HFF-Myc (cell line): ENCODE data around the gene EPHA4.

Source experiments
- DNase-seq: peaks from one replicate; pipeline ENCODE4 v3.0.0-alpha.2; 2011; ENCODE audit warnings: low read depth; ENCODE audit errors: extremely low read depth
- H3K4me3 ChIP-seq: replicated peaks from 2 replicates; pipeline ENCODE4 v1.5.1; 2011; ENCODE audit warnings: low read depth, mild to moderate bottlenecking, control low read depth, low read length
- TF ChIP-seq, protein P1 (sequence below): IDR thresholded peaks from 2 replicates; pipeline ENCODE4 v1.5.1; 2012; ENCODE audit warnings: mild to moderate bottlenecking, low read depth, low read length, control low read depth; ENCODE audit errors: missing control alignments

EPHA4 gene

DNA sequence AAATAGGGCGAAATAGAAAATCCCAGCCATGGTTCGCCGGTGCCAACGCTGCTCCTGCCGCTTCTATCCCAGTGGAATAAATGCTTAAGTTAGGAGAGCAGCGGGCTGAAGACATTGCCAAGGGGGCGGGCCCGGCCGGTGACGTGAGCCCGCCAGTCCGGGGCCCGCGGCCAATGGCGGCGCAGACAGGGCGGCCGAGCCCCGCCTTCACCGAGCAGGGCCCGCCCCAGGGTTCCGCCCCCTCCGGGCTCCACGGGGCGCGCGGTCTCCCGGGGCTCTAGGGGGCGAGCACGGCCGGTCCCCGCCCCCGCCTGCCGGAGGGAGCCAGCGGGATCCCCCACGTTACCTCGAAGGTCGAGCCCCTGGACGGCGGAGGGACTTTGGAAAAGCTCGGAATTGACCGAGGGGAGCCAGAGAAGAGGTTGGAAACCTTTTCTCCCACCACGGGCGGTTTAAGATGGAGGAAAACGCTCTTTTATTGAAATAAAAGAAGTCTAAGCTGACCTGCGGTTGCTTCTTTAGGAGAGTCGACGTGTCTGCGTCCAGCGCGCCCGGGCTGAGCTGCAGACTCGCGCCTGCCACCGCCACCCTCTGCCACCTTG is at the start of gene EPHA4:
Gene EPHA4, minus strand, starts transcription at position 86 of the 602 bp plus-strand sequence. Its CDS starts 56 bp downstream, at position 30.
- TF ChIP-seq, protein P1, sequence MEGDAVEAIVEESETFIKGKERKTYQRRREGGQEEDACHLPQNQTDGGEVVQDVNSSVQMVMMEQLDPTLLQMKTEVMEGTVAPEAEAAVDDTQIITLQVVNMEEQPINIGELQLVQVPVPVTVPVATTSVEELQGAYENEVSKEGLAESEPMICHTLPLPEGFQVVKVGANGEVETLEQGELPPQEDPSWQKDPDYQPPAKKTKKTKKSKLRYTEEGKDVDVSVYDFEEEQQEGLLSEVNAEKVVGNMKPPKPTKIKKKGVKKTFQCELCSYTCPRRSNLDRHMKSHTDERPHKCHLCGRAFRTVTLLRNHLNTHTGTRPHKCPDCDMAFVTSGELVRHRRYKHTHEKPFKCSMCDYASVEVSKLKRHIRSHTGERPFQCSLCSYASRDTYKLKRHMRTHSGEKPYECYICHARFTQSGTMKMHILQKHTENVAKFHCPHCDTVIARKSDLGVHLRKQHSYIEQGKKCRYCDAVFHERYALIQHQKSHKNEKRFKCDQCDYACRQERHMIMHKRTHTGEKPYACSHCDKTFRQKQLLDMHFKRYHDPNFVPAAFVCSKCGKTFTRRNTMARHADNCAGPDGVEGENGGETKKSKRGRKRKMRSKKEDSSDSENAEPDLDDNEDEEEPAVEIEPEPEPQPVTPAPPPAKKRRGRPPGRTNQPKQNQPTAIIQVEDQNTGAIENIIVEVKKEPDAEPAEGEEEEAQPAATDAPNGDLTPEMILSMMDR = no peak
- H3K4me3 ChIP-seq = peak within 1 kb of the TSS; percentile 54
- DNase-seq = peak; percentile 33

DNA sequence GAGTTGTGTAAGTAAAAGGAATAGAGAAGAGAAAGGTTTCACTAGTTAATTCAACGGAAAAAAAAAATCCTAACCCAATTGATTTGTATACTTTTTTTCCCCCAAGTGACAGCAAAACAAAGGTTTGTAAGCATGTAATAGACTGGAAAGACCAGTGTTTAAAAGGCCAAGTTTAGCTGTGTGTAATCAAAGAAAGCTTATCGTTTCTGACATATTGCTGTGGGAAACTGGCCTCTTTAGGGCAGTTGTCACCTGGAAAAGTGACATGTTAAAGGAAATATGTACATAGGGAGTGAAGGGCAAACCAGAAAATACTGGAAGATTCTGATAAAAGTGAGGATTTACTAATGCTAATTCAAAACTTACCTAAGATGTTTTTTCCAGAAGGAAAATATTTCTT is 45.9 kb upstream of the EPHA4 start:
- no peak for DNase-seq
- TF ChIP-seq, protein P1 = no peak
- no peak overlapping the region for H3K4me3 ChIP-seq

DNA sequence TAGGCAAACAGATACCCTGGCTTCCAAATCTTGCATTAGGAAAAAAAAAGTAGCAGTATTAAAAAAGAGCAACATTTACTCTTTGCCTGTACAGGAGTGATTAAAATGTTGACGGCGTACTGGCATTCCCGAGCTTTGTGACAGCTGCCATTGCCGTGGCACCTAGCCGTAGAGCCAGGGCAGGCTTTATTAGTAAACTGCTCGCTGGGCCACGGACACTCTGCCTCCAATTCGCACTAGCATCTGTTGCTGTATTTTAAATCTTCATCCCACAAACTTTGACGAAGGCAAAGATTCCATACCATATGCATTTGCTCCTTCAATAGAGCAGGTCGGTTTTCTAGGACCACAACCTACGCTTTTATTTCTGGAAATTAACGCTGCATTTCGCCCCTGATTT is 44.5 kb upstream of the EPHA4 start:
- no peak overlapping the region for H3K4me3 ChIP-seq
- no peak for DNase-seq
- TF ChIP-seq, protein P1 = no peak

DNA sequence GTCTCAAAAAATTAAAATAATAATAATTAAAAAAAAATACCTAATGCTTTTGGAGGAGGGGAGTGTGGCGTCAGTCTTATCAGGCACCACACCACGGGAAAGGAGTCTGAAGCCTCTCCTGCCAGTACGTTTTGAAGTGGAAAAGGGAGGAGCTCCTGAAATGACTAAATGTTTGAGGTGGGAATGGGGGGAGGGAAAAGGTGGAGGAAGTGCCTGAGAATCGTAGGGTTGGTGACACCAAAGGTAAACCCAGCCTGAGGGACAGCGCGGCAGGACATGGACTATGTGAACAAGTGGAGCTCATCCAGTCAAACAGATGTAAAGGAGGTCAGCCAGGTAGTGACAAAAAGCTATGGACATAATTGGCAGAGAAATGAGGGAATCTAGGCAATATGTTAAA is 42.2 kb upstream of the EPHA4 start:
- no peak overlapping the region for H3K4me3 ChIP-seq
- TF ChIP-seq, protein P1 = no peak
- no peak for DNase-seq

DNA sequence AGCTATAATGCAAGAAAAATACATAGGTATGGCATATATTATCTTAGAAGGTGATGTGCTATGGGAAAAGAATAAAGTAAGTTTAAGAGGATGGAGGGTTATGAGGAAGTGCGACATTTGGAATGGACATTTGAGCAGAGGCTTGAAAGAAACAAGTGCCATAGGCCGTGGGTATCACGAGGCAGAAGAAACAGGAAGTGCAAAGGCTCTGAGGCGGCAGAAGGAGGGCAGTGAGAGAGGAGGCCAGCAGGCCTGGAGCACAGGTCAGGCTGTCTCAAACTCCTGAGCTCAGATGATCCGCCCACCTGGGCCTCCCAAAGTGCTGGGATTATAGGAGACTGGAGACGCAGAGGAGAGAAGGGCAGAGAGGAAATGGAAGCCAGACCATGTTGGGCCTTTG is 40.7 kb upstream of the EPHA4 start:
- TF ChIP-seq, protein P1 = no peak
- no peak overlapping the region for H3K4me3 ChIP-seq
- DNase-seq = no peak

DNA sequence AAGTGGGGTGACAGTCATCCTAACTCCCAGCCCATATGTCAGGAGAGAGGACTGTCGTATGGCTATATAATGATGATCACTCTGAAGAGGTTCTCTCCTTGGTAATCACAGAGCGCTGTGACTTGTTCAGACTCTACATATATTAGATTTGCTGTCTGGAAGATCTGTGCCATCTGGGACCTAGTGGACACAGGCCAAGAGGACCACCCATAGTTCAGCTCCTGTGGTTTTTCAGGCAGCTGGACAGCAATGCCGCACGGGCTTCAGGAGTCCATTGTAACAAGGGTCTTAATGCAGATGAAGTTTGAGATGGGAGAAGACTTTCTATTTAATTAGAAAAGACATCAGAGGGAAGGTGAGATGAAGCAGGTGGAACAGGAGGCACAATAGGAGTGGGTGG is 40.1 kb upstream of the EPHA4 start:
- H3K4me3 ChIP-seq = no peak overlapping the region
- TF ChIP-seq, protein P1 = no peak
- DNase-seq = no peak

DNA sequence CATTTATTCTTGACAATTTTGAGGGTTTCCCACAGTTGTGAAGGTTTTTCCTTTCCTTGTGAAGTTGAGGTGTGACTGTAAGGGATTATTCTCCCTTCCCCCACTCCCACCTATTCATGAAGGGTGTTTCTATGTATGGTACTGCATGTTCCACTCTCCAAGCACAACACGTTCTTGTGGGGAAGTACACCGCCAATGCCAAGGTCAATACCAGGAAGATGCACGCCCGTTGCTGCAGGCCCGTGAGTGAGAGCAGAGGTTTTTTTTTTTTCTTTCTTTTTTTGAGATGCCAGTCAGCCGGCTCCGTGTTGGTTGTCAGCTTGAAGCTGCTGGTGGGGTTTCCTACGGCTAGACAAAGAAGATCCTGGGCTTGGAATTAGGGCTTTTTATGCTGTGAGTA is 38.6 kb upstream of the EPHA4 start:
- no peak for DNase-seq
- H3K4me3 ChIP-seq = no peak overlapping the region
- TF ChIP-seq, protein P1 = no peak
